ENCODE data around the gene MGMT.

DNA sequence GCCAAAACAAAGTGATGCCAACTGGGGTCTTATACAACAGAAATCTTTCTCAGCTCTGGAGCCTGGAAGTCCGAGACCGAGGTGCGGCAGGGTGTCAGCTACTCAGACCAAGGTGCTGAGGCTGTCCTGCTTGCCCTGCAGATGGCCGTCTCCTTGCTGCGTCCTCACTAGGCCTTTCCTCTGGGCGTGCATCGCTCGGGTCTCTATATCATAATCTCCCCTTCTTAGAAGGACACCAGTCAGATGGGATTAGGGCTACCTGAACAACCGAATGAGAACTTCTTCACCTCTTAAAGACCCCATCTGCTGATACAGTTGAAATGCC is 252.3 kb downstream of the MGMT start:
- TF ChIP-seq CTCF (conservative IDR thresholded peaks at IDR 0.05) (no peak), EZH2 (IDR thresholded peaks at IDR 0.05; ENCODE audit: low read depth) (no peak)

Measured in PC-9 (cell line).